Measurements from ENCODE around the gene RBMS3. TPM values are rescaled to one million over a fixed set of nuclear protein-coding genes. Genes with fewer than 3 reads are reported as not detected.

RBMS3 gene
- total and polyA plus RNA-seq, 2 experiments from 2014 or later = 34.9 to 37.1 TPM

DNA sequence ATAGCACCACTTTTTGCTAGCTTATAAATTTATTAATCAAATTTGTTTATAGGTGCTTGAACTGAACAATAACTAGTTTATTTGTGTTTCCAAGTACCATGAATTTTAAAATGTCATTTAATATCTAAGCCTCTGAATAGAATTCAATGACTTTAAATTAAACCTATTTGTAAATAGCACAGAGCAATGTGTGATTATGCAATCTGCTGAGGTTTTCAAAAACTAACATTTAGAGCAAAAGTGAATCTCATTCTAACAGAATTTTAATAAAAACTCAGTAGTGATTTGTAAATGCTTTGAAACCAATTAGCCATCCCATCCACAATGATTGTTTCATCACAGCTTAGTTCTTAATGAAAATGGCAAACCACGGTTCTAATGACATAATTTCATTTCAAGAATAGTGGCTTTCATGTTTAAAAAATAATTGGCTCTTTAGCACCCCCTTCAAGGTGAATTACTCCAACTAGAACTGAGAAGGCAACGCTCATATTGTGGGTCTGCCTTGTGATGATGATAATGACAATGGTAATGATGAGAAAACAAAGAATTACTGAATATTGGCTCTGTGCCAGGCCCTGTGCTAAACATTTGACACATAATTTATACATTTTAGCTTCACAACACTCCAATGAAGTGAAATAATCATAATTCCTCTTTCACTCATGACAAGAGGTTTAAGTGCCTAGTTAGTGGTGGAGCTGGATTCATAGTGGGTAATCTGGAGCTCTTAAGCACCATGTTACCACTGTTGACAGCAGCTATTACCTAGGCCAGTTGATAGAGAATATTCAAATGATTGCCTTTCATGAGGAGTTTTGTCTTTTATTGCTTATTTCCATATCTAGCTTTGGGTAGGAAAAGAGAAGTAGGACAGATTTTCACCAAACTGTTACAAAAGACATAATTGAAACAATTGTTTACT lies 145.7 kb downstream of the RBMS3 start:
- Histone ChIP-seq H3K79me2 (peaks cover 25% of the 10 kb centered on the region), H3K9me2 (replicated peaks; ENCODE audit: insufficient read depth) (no peaks in the 10 kb centered on the region), H4K20me1 (ENCODE audit: insufficient read depth, poor library complexity, severe bottlenecking) (no peaks in the 10 kb centered on the region), H3K36me3 (replicated peaks; ENCODE audit: insufficient read depth, low read depth) (no peaks in the 10 kb centered on the region), H3K4me3 (no peak overlapping the region), H3K4me2 (no peak overlapping the region), H3K27ac (no peak overlapping the region), H3K4me1 (ENCODE audit: insufficient read depth) (peaks cover 12% of the 10 kb centered on the region), H3K27me3 (no peaks in the 10 kb centered on the region), H2AFZ (no peak overlapping the region), H3K9me3 (ENCODE audit: low read depth) (no peaks in the 10 kb centered on the region)
- TF ChIP-seq EZH2phosphoT487 (IDR thresholded peaks at IDR 0.05; ENCODE audit: low read depth, severe bottlenecking, unreplicated experiment) (no peak), EZH2 (IDR thresholded peaks at IDR 0.05; ENCODE audit: borderline replicate concordance) (no peak)
- TF ChIP-seq, protein P1, sequence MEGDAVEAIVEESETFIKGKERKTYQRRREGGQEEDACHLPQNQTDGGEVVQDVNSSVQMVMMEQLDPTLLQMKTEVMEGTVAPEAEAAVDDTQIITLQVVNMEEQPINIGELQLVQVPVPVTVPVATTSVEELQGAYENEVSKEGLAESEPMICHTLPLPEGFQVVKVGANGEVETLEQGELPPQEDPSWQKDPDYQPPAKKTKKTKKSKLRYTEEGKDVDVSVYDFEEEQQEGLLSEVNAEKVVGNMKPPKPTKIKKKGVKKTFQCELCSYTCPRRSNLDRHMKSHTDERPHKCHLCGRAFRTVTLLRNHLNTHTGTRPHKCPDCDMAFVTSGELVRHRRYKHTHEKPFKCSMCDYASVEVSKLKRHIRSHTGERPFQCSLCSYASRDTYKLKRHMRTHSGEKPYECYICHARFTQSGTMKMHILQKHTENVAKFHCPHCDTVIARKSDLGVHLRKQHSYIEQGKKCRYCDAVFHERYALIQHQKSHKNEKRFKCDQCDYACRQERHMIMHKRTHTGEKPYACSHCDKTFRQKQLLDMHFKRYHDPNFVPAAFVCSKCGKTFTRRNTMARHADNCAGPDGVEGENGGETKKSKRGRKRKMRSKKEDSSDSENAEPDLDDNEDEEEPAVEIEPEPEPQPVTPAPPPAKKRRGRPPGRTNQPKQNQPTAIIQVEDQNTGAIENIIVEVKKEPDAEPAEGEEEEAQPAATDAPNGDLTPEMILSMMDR (IDR thresholded peaks at IDR 0.05; ENCODE audit: poor library complexity) = no peak
- DNase-seq (ENCODE audit: low spot score) = no peak
- WGBS (ENCODE audit: low lambda C conversion rate, missing lambda C conversion rate) = 89% methylated on average over 2 of the region's 2 CpGs

- TF ChIP-seq, protein P1 (IDR thresholded peaks at IDR 0.05; ENCODE audit: poor library complexity) = no peak
- TF ChIP-seq EZH2phosphoT487 (IDR thresholded peaks at IDR 0.05; ENCODE audit: low read depth, severe bottlenecking, unreplicated experiment) = no peak
- WGBS (ENCODE audit: low lambda C conversion rate, missing lambda C conversion rate) = 71% methylated on average over 7 of the region's 7 CpGs
- Histone ChIP-seq H3K4me1 (ENCODE audit: insufficient read depth) (peaks cover 12% of the 10 kb centered on the region), H3K36me3 (replicated peaks; ENCODE audit: insufficient read depth, low read depth) (no peaks in the 10 kb centered on the region), H3K4me3 (no peak overlapping the region), H3K9me2 (replicated peaks; ENCODE audit: insufficient read depth) (no peaks in the 10 kb centered on the region), H4K20me1 (ENCODE audit: insufficient read depth, poor library complexity, severe bottlenecking) (no peaks in the 10 kb centered on the region), H3K4me2 (no peak overlapping the region), H3K27me3 (no peaks in the 10 kb centered on the region), H3K27ac (no peak overlapping the region), H3K9me3 (ENCODE audit: low read depth) (no peaks in the 10 kb centered on the region), H3K79me2 (peaks cover 29% of the 10 kb centered on the region), H2AFZ (no peak overlapping the region)
- DNase-seq (ENCODE audit: low spot score) = no peak
Observed at GRCh38 chr3:29427266-29428103, 146.6 kb downstream of the RBMS3 start.

DNA sequence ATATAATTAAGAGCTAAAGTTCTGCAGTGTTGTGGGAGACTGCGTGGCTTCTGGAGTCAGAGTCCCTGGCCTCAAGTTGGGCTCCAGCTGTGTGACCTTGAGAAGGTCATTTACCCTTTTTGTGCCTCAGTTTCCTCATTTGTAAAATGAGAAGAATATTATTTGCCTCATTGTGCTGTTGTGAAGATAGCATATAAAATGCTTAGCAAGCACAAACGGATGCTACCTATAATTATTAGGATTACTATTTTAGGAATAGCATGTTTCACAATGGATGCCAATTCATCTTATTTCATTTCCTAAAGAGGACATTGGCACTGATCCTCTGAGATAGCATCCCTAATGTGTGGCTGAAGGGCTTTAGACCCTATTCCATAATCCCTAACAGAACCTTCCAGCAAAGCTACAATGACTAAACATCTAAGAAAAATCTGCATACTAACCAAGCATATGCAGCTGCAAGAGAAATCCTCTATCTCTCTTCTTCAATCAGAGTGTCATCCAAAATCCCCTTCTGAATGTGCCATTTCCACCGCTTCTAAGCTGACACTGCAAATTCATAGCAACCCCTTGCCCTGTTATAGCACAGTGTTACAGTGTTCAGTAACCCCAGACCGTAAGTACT lies 148.3 kb downstream of the RBMS3 start:
- 64% methylated on average over 4 of the region's 4 CpGs for WGBS (ENCODE audit: low lambda C conversion rate, missing lambda C conversion rate)
- no peak overlapping the region for H2AFZ ChIP-seq
- peaks cover 12% of the 10 kb centered on the region for H3K4me1 ChIP-seq (ENCODE audit: insufficient read depth)
- H3K36me3 ChIP-seq (replicated peaks; ENCODE audit: insufficient read depth, low read depth) = no peaks in the 10 kb centered on the region
- no peaks in the 10 kb centered on the region for H3K27me3 ChIP-seq
- H3K4me2 ChIP-seq = no peak overlapping the region
- TF ChIP-seq, protein P1 (IDR thresholded peaks at IDR 0.05; ENCODE audit: poor library complexity) = no peak
- TF ChIP-seq EZH2phosphoT487 (IDR thresholded peaks at IDR 0.05; ENCODE audit: low read depth, severe bottlenecking, unreplicated experiment) = no peak
- TF ChIP-seq EZH2 (IDR thresholded peaks at IDR 0.05; ENCODE audit: borderline replicate concordance) = no peak
- H3K9me2 ChIP-seq (replicated peaks; ENCODE audit: insufficient read depth) = no peaks in the 10 kb centered on the region
- no peak for DNase-seq (ENCODE audit: low spot score)
- no peaks in the 10 kb centered on the region for H4K20me1 ChIP-seq (ENCODE audit: insufficient read depth, poor library complexity, severe bottlenecking)
- no peak overlapping the region for H3K27ac ChIP-seq
- H3K9me3 ChIP-seq (ENCODE audit: low read depth) = no peaks in the 10 kb centered on the region
- H3K79me2 ChIP-seq = peaks cover 30% of the 10 kb centered on the region
- H3K4me3 ChIP-seq = no peak overlapping the region

Measured in hepatocyte (in vitro differentiated cells).